Astrocyte of the spinal cord (primary cell): Measurements from ENCODE around the gene LY6G6F.

ENCODE experiments used
- DNase-seq: peaks from one replicate; pipeline ENCODE4 v3.0.0; 2011; ENCODE audit warnings: low read depth, low spot score
- H3K4me3 ChIP-seq: 2 replicates; pipeline ENCODE4 v1.5.1; 2011; ENCODE audit warnings: low read depth, mild to moderate bottlenecking, low read length, moderate library complexity
- CTCF ChIP-seq: IDR thresholded peaks from 2 replicates; pipeline ENCODE4 v1.5.1; 2012; ENCODE audit warnings: low read depth, mild to moderate bottlenecking, low read length, inconsistent platforms
- in situ Hi-C: cut with HindIII; loops from 2 replicates; pipeline ENCODE4 v1.10.0; 2017; ENCODE audit warnings: low sequenced_read_pairs

Gene LY6G6F

GRCh38 chr6:31692886-31693285, 13.8 kb upstream of the LY6G6F start:
- TF ChIP-seq CTCF, result no peak
- no peak overlapping the region for H3K4me3 ChIP-seq
- DNase-seq, result no peak
- in situ Hi-C loops, result no loop called here

DNA sequence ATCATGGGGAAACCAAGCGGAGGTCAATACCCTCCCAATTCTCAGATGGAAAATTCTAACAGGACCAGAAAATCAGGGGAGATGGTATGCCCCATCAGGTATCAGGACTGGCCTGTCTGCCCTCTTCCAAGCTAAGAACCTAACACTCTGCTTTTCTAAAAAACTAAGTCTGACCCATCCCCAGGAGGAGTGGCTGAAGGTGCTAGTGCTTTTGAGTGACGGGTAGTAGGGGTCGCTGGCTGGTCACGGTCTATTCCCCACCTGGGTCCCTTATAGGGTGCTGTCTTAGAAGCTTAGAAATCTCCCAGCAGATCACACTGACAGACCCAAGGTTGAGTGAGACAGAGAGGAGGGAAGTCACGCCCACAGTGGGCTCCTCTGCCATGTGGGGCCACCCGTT, 13.1 kb upstream of the LY6G6F start:
- in situ Hi-C loops, result no loop called here
- H3K4me3 ChIP-seq, result no peak overlapping the region
- no peak for DNase-seq
- TF ChIP-seq CTCF, result no peak

DNA sequence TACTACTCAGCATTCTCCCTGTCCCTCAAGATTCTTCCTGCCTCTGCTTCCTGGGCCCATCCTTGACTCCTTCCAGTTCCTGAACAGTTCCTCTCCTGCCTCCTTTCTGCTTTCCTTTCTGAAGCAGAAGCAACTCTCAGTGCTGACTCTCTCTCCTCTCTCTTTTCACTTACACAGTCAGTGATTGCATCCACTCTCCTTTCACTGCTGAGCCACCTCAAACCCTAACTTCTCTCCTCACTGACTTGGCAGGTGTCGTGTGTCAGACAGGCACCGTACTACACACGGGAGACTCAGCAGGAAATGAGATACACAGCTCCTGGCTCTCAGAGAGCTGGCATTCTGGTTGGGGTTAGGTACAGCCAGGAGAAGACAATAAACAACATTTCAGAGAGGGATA, 9.1 kb upstream of the LY6G6F start:
- in situ Hi-C loops, result no loop called here

GRCh38 chr6:31700740-31701401, 5.8 kb upstream of the LY6G6F start:
- in situ Hi-C loops, result no loop called here
- TF ChIP-seq CTCF, result no peak
- DNase-seq, result no peak
- no peak overlapping the region for H3K4me3 ChIP-seq

More for the DNA sequence above, 9.1 kb upstream of the LY6G6F start:
- H3K4me3 ChIP-seq, result no peak overlapping the region
- TF ChIP-seq CTCF, result no peak
- no peak for DNase-seq

GRCh38 chr6:31701666-31702404, 4.8 kb upstream of the LY6G6F start:
- peak overlapping the region; percentile 98 for H3K4me3 ChIP-seq
- in situ Hi-C loops, result no loop called here
- TF ChIP-seq CTCF, result no peak
- DNase-seq, result peak; percentile 33

GRCh38 chr6:31702405-31702818, 4.3 kb upstream of the LY6G6F start:
- no peak for DNase-seq
- no peak for TF ChIP-seq CTCF
- in situ Hi-C loops, result no loop called here
- H3K4me3 ChIP-seq, result peak overlapping the region; percentile 98
